Ascending aorta (tissue), 2 donors: ENCODE results near the gene SWAP70. TPM values are rescaled to one million over a fixed set of nuclear protein-coding genes. Genes with fewer than 3 reads are reported as not detected.

Experiments
- DNase-seq, 2 donors: peaks; one replicate each; pipeline ENCODE4 v3.0.0-alpha.2; 2019; ENCODE audit warnings: low spot score in 2 of 2
- H3K27ac ChIP-seq, 2 donors: fragments of 200-600 bp; sonication (generic); one replicate each; pipeline ENCODE4 v1.5.1; 2016 to 2017; ENCODE audit warnings: mild to moderate bottlenecking in 1 of 2
- H3K27me3 ChIP-seq: fragments of 200-600 bp; sonication (generic); one replicate; pipeline ENCODE4 v1.5.1; 2017
- H3K36me3 ChIP-seq, 2 donors: fragments of 200-600 bp; sonication (generic); one replicate each; pipeline ENCODE4 v1.5.1; 2016
- H3K4me1 ChIP-seq, 2 donors: fragments of 200-600 bp; sonication (generic); one replicate each; pipeline ENCODE4 v1.5.1; 2016 to 2017; ENCODE audit warnings: mild to moderate bottlenecking in 1 of 2
- H3K4me3 ChIP-seq, 2 donors: fragments of 200-600 bp; sonication (generic); one replicate each; pipeline ENCODE4 v1.5.1; 2016 to 2017; ENCODE audit warnings: mild to moderate bottlenecking in 1 of 2
- H3K9me3 ChIP-seq, 2 donors: fragments of 200-600 bp; sonication (generic); one replicate each; pipeline ENCODE4 v1.5.1; 2016
- intact Hi-C: fragments of 100-400 bp; cut with DNase I; formaldehyde crosslinking; loops from one replicate; pipeline ENCODE4 v1.15.1; 2023
- total RNA-seq: library from RNA; depleted of rRNA; stranded (reverse); fragments of >200 nt; gene quantifications from one replicate; pipeline ENCODE4 v1.1.0, GENCODE V29; 2016
- TF ChIP-seq, protein P1 (sequence below), 3 experiments: fragments of 200-600 bp in 2 of 3; fragments of 450-650 bp in 1 of 3; sonication (generic) in 2 of 3; IDR thresholded peaks; one replicate each; pipeline ENCODE4 v1.5.1; 2016 to 2019; ENCODE audit warnings: antibody characterized with exemption in 3 of 3, mild to moderate bottlenecking in 1 of 3, moderate library complexity in 1 of 3

The SWAP70 gene
- total RNA-seq, 1 donor from 2014 or later = 40.1 TPM

DNA sequence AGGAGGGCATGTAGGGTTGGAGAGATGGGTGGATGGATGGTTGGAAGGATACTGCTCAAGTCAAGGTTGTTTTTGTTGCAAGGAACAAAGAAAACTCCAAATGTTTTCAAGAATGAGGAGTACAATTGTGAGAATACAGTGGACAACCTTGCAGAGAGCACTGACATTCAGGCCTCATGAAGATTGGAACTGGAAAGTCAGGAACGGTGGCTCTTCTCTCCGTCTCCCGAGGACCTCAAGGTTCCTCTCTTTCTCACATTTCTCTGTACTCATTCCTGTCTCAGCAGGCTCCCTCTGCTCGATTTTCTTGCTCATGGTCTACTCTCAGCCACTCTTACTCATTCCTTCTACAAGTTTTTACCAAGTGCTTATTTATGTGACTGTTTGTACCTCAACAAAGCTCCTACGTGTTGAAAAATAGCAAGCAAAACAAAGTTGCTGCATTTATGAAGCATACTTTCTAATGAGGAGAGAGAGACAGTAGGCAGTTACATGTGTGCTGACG lies 97.6 kb downstream of the SWAP70 start:
- Histone ChIP-seq H3K27ac (peak overlapping the region in 1 of 2 donors; percentile 94), H3K4me1 (peaks cover 20 to 38% of the 10 kb centered on the region in 2 donors), H3K9me3 (no peaks in the 10 kb centered on the region), H3K4me3 (no peak overlapping the region), H3K36me3 (no peaks in the 10 kb centered on the region), H3K27me3 (no peaks in the 10 kb centered on the region)
- DNase-seq = no peak
- intact Hi-C loops = no loop called here
- TF ChIP-seq, protein P1, sequence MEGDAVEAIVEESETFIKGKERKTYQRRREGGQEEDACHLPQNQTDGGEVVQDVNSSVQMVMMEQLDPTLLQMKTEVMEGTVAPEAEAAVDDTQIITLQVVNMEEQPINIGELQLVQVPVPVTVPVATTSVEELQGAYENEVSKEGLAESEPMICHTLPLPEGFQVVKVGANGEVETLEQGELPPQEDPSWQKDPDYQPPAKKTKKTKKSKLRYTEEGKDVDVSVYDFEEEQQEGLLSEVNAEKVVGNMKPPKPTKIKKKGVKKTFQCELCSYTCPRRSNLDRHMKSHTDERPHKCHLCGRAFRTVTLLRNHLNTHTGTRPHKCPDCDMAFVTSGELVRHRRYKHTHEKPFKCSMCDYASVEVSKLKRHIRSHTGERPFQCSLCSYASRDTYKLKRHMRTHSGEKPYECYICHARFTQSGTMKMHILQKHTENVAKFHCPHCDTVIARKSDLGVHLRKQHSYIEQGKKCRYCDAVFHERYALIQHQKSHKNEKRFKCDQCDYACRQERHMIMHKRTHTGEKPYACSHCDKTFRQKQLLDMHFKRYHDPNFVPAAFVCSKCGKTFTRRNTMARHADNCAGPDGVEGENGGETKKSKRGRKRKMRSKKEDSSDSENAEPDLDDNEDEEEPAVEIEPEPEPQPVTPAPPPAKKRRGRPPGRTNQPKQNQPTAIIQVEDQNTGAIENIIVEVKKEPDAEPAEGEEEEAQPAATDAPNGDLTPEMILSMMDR (IDR thresholded peaks at IDR 0.05) = no peak

DNA sequence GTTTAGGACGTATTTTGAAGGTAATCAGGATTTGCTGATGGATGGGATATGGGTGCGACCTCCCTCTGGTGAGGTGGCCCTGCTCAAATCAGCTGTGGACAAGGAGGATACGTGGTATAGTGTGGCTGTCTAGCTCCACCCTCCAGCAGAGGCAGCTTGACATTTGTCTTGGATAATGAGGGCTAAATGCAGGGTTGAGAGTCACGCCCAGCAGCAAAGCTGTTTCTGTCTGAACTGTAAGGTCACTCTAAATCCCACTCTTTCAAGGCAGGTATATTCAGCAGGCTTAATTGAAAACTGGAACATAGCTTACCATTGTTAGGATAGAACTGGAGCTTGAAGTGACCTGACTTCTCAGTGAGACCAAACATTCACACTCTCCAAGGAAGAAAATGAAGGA lies 98.7 kb downstream of the SWAP70 start:
- Histone ChIP-seq H3K27me3 (no peaks in the 10 kb centered on the region), H3K9me3 (no peaks in the 10 kb centered on the region), H3K4me3 (no peak overlapping the region), H3K27ac (peak overlapping the region in 1 of 2 donors; percentile 25), H3K36me3 (no peaks in the 10 kb centered on the region), H3K4me1 (peaks cover 20 to 37% of the 10 kb centered on the region in 2 donors)
- TF ChIP-seq, protein P1 (IDR thresholded peaks at IDR 0.05) = no peak
- intact Hi-C loops = no loop called here
- DNase-seq = no peak

DNA sequence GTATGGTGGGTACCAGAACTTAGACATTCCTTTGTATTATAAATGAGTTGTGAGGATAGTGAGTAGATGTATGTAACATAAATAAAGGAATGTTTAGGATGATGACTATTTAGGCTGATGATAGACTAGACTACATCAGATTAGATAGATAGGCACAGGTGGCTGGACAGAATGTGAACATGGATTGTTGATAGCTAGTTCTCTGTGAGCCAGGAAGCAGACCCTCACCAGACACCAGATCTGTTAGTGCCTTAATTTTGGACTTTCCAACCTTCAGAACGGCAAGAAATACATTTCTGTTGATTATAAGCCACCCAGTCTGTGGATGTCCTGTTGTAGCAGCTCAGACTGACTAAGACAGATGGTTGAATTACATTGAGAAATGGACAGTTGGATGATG lies 99.4 kb downstream of the SWAP70 start:
- no peak overlapping the region for H3K27ac ChIP-seq
- H3K36me3 ChIP-seq = no peaks in the 10 kb centered on the region

DNA sequence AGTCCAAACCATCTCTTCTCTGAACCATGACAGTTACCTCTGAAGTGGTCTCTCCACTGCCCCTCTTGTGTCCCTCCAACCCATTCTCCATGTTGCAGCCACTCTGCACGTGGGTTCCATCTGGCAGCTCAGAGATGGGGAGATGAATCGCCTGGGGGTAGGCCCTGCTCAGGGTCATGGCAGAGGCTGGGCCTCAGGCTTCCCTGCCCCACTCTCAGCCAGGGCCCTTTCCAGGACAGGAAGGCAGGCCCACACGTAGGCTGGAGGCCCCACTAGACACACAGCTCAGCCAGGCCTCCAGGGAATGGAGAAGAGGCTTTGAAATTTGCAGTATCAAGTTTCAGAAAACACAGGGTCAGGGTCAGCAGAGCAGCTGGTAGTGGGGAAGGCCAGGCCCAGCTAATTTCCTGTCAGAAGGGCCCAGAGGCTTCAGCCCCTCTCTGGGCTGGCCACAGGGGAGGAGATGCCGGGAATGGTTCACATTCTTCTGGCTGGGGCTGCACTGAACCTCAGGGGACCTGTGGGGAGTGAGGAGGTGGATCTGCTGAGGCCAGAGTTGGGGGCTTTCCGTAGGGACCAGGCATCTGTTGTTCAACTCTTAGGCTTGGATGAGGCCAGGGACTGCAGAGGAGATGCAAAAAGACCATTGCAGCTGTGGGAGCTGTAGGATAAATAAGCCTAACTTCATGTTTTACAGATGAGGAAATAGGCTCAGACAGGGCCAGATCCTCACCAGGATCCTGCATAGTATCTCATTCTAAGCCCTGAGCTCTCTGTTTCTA lies 101.6 kb downstream of the SWAP70 start:
- no peak overlapping the region for H3K4me3 ChIP-seq
- H3K36me3 ChIP-seq = no peaks in the 10 kb centered on the region
- H3K27me3 ChIP-seq = no peaks in the 10 kb centered on the region
- TF ChIP-seq, protein P1 (IDR thresholded peaks at IDR 0.05) = no peak
- peak overlapping the region; percentile 68 to 88 for H3K27ac ChIP-seq
- H3K4me1 ChIP-seq = peaks cover 7 to 18% of the 10 kb centered on the region in 2 donors
- intact Hi-C loops = no loop called here
- no peaks in the 10 kb centered on the region for H3K9me3 ChIP-seq
- no peak for DNase-seq

More for the DNA sequence above, 99.4 kb downstream of the SWAP70 start:
- Histone ChIP-seq H3K4me3 (no peak overlapping the region), H3K4me1 (peaks cover 20 to 33% of the 10 kb centered on the region in 2 donors), H3K27me3 (no peaks in the 10 kb centered on the region), H3K9me3 (no peaks in the 10 kb centered on the region)
- TF ChIP-seq, protein P1 (IDR thresholded peaks at IDR 0.05) = no peak
- DNase-seq = no peak
- intact Hi-C loops = no loop called here

DNA sequence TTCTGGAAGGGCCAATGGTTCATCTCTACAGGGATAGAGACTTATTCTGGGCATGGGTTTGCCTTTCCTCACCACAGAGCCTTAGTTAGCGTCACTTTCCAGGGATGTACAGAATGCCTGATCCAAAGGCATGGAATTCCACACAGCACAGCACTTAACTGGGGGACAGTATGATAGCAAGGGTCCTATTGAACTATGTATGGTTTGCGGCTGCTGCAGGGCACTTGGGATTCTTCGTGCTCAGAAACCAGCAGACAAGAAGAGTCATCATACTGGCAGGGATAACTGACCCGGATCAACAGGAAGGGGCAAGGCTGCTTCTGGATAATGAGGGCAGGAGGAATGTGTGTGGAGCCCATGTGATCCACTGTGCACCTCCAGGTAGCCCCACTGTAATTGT lies 105.7 kb downstream of the SWAP70 start:
- peaks cover 7 to 13% of the 10 kb centered on the region in 2 donors for H3K4me1 ChIP-seq
- no peak overlapping the region for H3K4me3 ChIP-seq
- no peaks in the 10 kb centered on the region for H3K36me3 ChIP-seq
- intact Hi-C loops = no loop called here
- H3K27me3 ChIP-seq = no peaks in the 10 kb centered on the region
- no peak overlapping the region for H3K27ac ChIP-seq
- TF ChIP-seq, protein P1 (IDR thresholded peaks at IDR 0.05) = no peak
- H3K9me3 ChIP-seq = no peaks in the 10 kb centered on the region
- DNase-seq = no peak
